Right lung (tissue), 5 donors: ENCODE results near the gene ZNF212. TPM values are rescaled to one million over a fixed set of nuclear protein-coding genes. Genes with fewer than 3 reads are reported as not detected.

Source experiments
- DNase-seq, 2 donors: peaks; one replicate each; pipeline ENCODE4 v3.0.0-alpha.2; 2013
- polyA plus RNA-seq, 5 donors: library from polyadenylated mRNA; unstranded; fragments of 120-200 nt; gene quantifications; one replicate each; pipeline versions ENCODE4 v1.2.1 to v1.2.3, GENCODE V29; 2013; ENCODE audit warnings: inconsistent platforms in 1 of 5, low replicate concordance in 1 of 5; ENCODE audit not compliant: insufficient read length in 5 of 5, insufficient read depth in 1 of 5

ZNF212 gene
- polyA plus RNA-seq, 5 donors: 13.6 to 17.6 (median 16.2) TPM

GRCh38 chr7:149285603-149286002, 46.2 kb downstream of the ZNF212 start:
- DNase-seq: peak; percentile 11 to 19

GRCh38 chr7:149286811-149287400, 47.5 kb downstream of the ZNF212 start:
- no peak for DNase-seq

- no peak for DNase-seq
Observed at GRCh38 chr7:149287622-149288021, 48.2 kb downstream of the ZNF212 start.

GRCh38 chr7:149289262-149289661, 49.8 kb downstream of the ZNF212 start:
- DNase-seq: no peak

GRCh38 chr7:149289856-149290255, 50.4 kb downstream of the ZNF212 start:
- no peak for DNase-seq

- no peak for DNase-seq
Observed at GRCh38 chr7:149291036-149291780, 51.8 kb downstream of the ZNF212 start.

- no peak for DNase-seq
Observed at GRCh38 chr7:149291781-149292461, 52.5 kb downstream of the ZNF212 start.

- DNase-seq: no peak
Observed at GRCh38 chr7:149292462-149292823, 53.0 kb downstream of the ZNF212 start.

- no peak for DNase-seq
Observed at GRCh38 chr7:149293338-149293737, 53.9 kb downstream of the ZNF212 start.

- no peak for DNase-seq
Observed at GRCh38 chr7:149293946-149294633, 54.6 kb downstream of the ZNF212 start.

- DNase-seq: no peak
Observed at GRCh38 chr7:149294634-149295480, 55.4 kb downstream of the ZNF212 start.

GRCh38 chr7:149295481-149295850, 56.0 kb downstream of the ZNF212 start:
- no peak for DNase-seq

GRCh38 chr7:149296368-149296767, 56.9 kb downstream of the ZNF212 start:
- DNase-seq: no peak

GRCh38 chr7:149297034-149297755, 57.7 kb downstream of the ZNF212 start:
- DNase-seq: no peak

GRCh38 chr7:149300620-149301285, 61.3 kb downstream of the ZNF212 start:
- DNase-seq: no peak

GRCh38 chr7:149302222-149302621, 62.8 kb downstream of the ZNF212 start:
- DNase-seq: no peak

GRCh38 chr7:149302865-149303264, 63.4 kb downstream of the ZNF212 start:
- DNase-seq: no peak

GRCh38 chr7:149304006-149304405, 64.6 kb downstream of the ZNF212 start:
- DNase-seq: no peak
